Breast epithelium (tissue), 3 donors: ENCODE data around the gene CNTN1.

ENCODE experiments used
- CTCF ChIP-seq, 3 donors: fragments of 450-650 bp; IDR thresholded peaks; one replicate each; pipeline ENCODE4 v1.5.1; 2016 to 2017; ENCODE audit warnings: antibody characterized with exemption in 3 of 3, mild to moderate bottlenecking in 3 of 3, moderate library complexity in 3 of 3
- POLR2A ChIP-seq: fragments of 450-650 bp; IDR thresholded peaks from one replicate; pipeline ENCODE4 v1.6.1; 2016; ENCODE audit warnings: antibody characterized with exemption, mild to moderate bottlenecking, moderate library complexity

GRCh38 chr12:40784102-40784501 is 91.9 kb downstream of the CNTN1 start:
- TF ChIP-seq CTCF (IDR thresholded peaks at IDR 0.05) (no peak), POLR2A (no peak)
